Activated naive CD4-positive, alpha-beta T cell treated with anti-CD3 and anti-CD28 coated beads, Interleukin-2, amount 50 U/mL, for 24 hours (primary cell): ENCODE results near the gene TFAP2C.
"Not testable (repeated sequence)": the region's sequence is repeated elsewhere in the genome, so short reads cannot be mapped to it uniquely, and the experiment has no call there.

Source experiments
- H3K27ac Mint-ChIP-seq: one replicate; pipeline ENCODE4 v1.8.0; 2021; ENCODE audit warnings: mild to moderate bottlenecking, mixed read lengths
- H3K27me3 Mint-ChIP-seq: one replicate; pipeline ENCODE4 v1.8.0; 2021; ENCODE audit warnings: mixed read lengths
- H3K36me3 Mint-ChIP-seq: one replicate; pipeline ENCODE4 v1.8.0; 2021; ENCODE audit warnings: mixed read lengths
- H3K4me1 Mint-ChIP-seq: one replicate; pipeline ENCODE4 v1.8.0; 2021; ENCODE audit warnings: mixed read lengths
- H3K4me3 Mint-ChIP-seq: one replicate; pipeline ENCODE4 v1.8.0; 2021; ENCODE audit warnings: mild to moderate bottlenecking, mixed read lengths
- H3K9me3 Mint-ChIP-seq: one replicate; pipeline ENCODE4 v1.8.0; 2021; ENCODE audit warnings: mixed read lengths

Gene TFAP2C

GRCh38 chr20:56628015-56628872 lies 862 bp upstream of the TFAP2C start:
- H3K27ac Mint-ChIP-seq = no peak overlapping the region
- no peaks in the 10 kb centered on the region for H3K9me3 Mint-ChIP-seq

DNA sequence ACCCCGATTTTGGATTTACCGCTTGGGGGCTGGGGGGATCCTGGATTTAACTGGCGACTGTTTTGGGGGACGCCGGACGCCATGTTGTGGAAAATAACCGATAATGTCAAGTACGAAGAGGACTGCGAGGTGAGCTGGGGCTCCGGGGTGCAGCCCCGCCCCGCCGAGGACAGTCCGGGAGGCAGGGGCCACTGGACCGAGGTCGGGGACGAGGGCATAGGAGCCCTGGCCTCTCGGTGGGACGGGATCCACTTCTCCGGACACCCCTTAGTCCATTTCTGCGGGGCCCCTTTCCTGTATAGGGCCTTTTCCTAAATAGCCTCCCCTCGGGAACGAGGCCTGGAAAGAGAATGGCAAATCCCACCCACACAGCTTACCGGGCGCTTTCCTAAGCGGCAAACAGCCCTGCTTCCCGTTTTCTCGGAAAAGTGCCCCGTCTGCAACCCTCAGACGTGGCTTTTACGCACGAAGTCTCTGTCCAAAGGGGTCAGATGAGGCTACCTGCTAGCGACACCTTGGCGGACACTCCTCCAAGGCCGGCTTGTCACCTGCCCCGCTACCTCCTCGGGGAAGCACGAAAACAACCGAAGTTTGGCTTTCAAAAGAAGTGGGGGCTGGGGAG lies 469 bp downstream of the TFAP2C start:
- H3K36me3 Mint-ChIP-seq = no peaks in the 10 kb centered on the region
- no peaks in the 10 kb centered on the region for H3K9me3 Mint-ChIP-seq
- H3K27me3 Mint-ChIP-seq = peaks cover 40% of the 10 kb centered on the region
- H3K27ac Mint-ChIP-seq = no peak overlapping the region
- H3K4me1 Mint-ChIP-seq = peaks cover 16% of the 10 kb centered on the region
- H3K4me3 Mint-ChIP-seq = peak overlapping the region; percentile 51

More at GRCh38 chr20:56628015-56628872, 862 bp upstream of the TFAP2C start:
- Mint-ChIP-seq H3K27me3 (peaks cover 32% of the 10 kb centered on the region), H3K36me3 (no peaks in the 10 kb centered on the region), H3K4me1 (peaks cover 16% of the 10 kb centered on the region), H3K4me3 (peak overlapping the region; percentile 67)

DNA sequence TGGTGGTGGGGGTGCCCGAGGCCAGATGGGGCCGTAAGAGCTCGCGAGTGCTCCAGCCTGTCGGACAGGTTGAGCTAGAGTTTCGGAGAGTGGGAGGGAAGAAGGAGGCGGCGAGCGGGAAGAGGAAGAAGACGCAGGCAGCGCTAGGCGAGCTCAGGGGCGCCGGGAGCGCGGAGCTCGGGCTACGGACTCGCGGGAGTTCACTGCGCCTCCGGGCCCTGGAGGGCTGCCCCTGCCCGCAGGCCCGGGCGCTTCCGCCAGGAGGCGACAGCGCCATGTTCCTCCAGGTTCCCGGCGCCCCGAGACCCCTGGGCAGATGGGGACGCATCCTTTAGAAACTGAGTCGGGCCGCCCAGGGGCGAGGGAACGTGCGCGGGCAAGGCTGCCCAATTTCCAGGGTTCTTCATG lies 984 bp downstream of the TFAP2C start:
- Mint-ChIP-seq H3K4me1 (peaks cover 16% of the 10 kb centered on the region), H3K27me3 (peaks cover 43% of the 10 kb centered on the region), H3K36me3 (no peaks in the 10 kb centered on the region), H3K9me3 (no peaks in the 10 kb centered on the region), H3K4me3 (no peak overlapping the region), H3K27ac (no peak overlapping the region)

DNA sequence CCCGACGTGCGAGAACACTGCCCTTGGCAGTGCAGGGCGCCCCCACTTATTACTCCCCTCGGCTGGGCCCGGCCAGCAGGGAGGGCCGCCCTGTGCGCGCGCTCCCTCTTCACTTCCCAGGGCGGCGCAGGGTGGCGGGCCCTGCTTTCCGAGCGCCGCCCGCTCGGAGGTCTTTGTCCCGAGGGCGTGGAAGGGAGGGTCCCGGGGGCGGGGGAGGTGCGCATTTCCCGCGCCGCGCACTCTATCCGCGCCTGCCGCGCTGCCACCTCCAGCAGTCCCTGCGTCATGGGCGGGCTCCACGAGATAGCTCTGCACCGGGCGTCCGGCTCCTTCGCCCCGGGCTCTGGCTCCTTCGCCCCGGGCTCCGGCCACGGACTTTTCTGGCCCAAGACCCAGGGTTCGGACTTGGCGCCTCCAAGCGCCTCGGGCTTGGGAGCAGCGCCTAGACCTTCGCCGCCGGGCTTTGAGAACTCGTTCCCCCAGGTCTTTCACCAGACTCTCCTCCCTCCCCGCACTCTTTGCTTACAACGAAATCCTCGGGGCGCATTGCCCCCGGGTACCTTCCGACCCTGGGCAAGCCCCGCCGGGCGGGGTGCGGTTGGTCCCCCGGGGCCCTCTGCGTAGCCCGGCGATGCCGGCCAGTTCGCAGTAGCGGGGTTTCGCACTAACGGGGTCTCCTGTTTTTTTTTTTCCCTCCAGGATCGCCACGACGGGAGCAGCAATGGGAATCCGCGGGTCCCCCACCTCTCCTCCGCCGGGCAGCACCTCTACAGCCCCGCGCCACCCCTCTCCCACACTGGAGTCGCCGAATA lies 1.6 kb downstream of the TFAP2C start:
- Mint-ChIP-seq H3K4me3 (no peak overlapping the region), H3K4me1 (peaks cover 16% of the 10 kb centered on the region), H3K27ac (no peak overlapping the region), H3K36me3 (no peaks in the 10 kb centered on the region), H3K9me3 (no peaks in the 10 kb centered on the region), H3K27me3 (peaks cover 42% of the 10 kb centered on the region)

DNA sequence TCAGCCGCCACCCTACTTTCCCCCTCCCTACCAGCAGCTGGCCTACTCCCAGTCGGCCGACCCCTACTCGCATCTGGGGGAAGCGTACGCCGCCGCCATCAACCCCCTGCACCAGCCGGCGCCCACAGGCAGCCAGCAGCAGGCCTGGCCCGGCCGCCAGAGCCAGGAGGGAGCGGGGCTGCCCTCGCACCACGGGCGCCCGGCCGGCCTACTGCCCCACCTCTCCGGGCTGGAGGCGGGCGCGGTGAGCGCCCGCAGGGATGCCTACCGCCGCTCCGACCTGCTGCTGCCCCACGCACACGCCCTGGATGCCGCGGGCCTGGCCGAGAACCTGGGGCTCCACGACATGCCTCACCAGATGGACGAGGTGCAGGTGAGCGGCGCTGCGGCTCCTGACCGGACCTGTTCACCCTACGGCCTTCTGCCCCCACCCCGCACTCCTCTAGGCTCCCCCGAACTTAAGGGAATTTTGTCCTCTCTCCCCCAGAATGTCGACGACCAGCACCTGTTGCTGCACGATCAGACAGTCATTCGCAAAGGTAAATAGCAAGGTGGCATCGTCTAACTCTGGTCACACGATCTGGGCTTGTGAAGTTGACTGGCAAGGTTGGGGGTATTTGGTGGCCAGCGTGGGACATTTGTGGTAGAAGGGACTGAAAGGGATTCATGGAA lies 2.3 kb downstream of the TFAP2C start:
- no peak overlapping the region for H3K4me3 Mint-ChIP-seq
- no peaks in the 10 kb centered on the region for H3K36me3 Mint-ChIP-seq
- peaks cover 40% of the 10 kb centered on the region for H3K27me3 Mint-ChIP-seq
- peak overlapping the region; percentile 13 for H3K27ac Mint-ChIP-seq
- no peaks in the 10 kb centered on the region for H3K9me3 Mint-ChIP-seq
- H3K4me1 Mint-ChIP-seq = peaks cover 16% of the 10 kb centered on the region

GRCh38 chr20:56631990-56632327 lies 2.9 kb downstream of the TFAP2C start:
- Mint-ChIP-seq H3K27ac (peak overlapping the region; percentile 13), H3K36me3 (no peaks in the 10 kb centered on the region), H3K9me3 (no peaks in the 10 kb centered on the region), H3K4me1 (peaks cover 16% of the 10 kb centered on the region), H3K4me3 (no peak overlapping the region), H3K27me3 (peaks cover 40% of the 10 kb centered on the region)

- no peak overlapping the region for H3K4me3 Mint-ChIP-seq
- H3K36me3 Mint-ChIP-seq = no peaks in the 10 kb centered on the region
- H3K27ac Mint-ChIP-seq = no peak overlapping the region
- peaks cover 5% of the 10 kb centered on the region for H3K4me1 Mint-ChIP-seq
- peaks cover 32% of the 10 kb centered on the region for H3K27me3 Mint-ChIP-seq
- H3K9me3 Mint-ChIP-seq = no peaks in the 10 kb centered on the region
These were observed 5.2 kb downstream of the TFAP2C start for GRCh38 chr20:56634307-56634706.

GRCh38 chr20:56634735-56635385 lies 5.8 kb downstream of the TFAP2C start:
- Mint-ChIP-seq H3K27ac (no peak overlapping the region), H3K4me3 (no peak overlapping the region), H3K36me3 (no peaks in the 10 kb centered on the region), H3K27me3 (peaks cover 31% of the 10 kb centered on the region), H3K4me1 (peaks cover 5% of the 10 kb centered on the region), H3K9me3 (no peaks in the 10 kb centered on the region)

GRCh38 chr20:56636716-56637115 lies 7.6 kb downstream of the TFAP2C start:
- Mint-ChIP-seq H3K27me3 (peaks cover 29% of the 10 kb centered on the region), H3K4me1 (peaks cover 5% of the 10 kb centered on the region), H3K4me3 (no peak overlapping the region), H3K36me3 (no peaks in the 10 kb centered on the region), H3K9me3 (no peaks in the 10 kb centered on the region), H3K27ac (no peak overlapping the region)

DNA sequence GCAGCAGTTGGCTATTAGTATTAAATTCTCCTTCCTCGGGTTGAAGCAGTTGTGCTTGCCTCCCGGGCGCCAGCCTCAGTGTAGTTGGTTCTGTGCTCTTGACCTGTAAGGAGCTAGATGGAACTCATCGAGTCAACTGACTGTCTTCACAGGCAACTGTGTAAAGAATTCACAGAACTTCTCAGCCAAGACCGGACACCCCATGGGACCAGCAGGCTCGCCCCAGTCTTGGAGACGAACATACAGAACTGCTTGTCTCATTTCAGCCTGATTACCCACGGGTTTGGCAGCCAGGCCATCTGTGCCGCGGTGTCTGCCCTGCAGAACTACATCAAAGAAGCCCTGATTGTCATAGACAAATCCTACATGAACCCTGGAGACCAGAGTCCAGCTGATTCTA lies 8.5 kb downstream of the TFAP2C start:
- Mint-ChIP-seq H3K27ac (no peak overlapping the region), H3K4me1 (no peaks in the 10 kb centered on the region), H3K9me3 (no peaks in the 10 kb centered on the region), H3K4me3 (no peak overlapping the region), H3K36me3 (no peaks in the 10 kb centered on the region), H3K27me3 (peaks cover 26% of the 10 kb centered on the region)

- no peak overlapping the region for H3K27ac Mint-ChIP-seq
- no peaks in the 10 kb centered on the region for H3K4me1 Mint-ChIP-seq
- H3K9me3 Mint-ChIP-seq = no peaks in the 10 kb centered on the region
- no peaks in the 10 kb centered on the region for H3K36me3 Mint-ChIP-seq
- H3K27me3 Mint-ChIP-seq = peaks cover 13% of the 10 kb centered on the region
- H3K4me3 Mint-ChIP-seq = no peak overlapping the region
These were observed 17.5 kb downstream of the TFAP2C start for GRCh38 chr20:56646599-56646998.

DNA sequence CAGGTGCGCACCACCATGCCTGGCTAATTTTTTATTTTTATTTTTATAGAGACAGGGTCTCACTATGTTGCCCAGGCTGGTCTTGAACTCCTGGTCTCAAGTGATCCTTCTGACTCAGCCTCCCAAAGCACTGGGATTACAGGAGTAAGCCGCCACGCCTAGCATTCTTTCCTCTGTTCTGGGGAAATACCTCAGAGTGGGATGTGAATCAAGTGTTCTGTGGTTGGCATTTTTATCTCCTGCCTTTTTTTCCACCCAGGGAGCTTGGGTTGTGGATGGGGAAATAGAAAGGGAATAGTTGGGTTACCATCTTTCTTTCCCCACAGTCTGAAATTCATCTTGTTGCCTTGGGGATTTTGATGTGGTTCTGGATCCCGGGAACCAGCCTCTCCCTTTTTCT lies 24.1 kb downstream of the TFAP2C start:
- peaks cover 2% of the 10 kb centered on the region for H3K27me3 Mint-ChIP-seq
- no peak overlapping the region for H3K27ac Mint-ChIP-seq
- no peaks in the 10 kb centered on the region for H3K36me3 Mint-ChIP-seq
- no peaks in the 10 kb centered on the region for H3K9me3 Mint-ChIP-seq
- H3K4me3 Mint-ChIP-seq = no peak overlapping the region
- H3K4me1 Mint-ChIP-seq = no peaks in the 10 kb centered on the region

- Mint-ChIP-seq H3K27me3 (peaks cover 6% of the 10 kb centered on the region), H3K36me3 (no peaks in the 10 kb centered on the region), H3K4me3 (no peak overlapping the region), H3K27ac (no peak overlapping the region), H3K4me1 (no peaks in the 10 kb centered on the region), H3K9me3 (no peaks in the 10 kb centered on the region)
These were observed 27.5 kb downstream of the TFAP2C start for GRCh38 chr20:56656632-56657031.

DNA sequence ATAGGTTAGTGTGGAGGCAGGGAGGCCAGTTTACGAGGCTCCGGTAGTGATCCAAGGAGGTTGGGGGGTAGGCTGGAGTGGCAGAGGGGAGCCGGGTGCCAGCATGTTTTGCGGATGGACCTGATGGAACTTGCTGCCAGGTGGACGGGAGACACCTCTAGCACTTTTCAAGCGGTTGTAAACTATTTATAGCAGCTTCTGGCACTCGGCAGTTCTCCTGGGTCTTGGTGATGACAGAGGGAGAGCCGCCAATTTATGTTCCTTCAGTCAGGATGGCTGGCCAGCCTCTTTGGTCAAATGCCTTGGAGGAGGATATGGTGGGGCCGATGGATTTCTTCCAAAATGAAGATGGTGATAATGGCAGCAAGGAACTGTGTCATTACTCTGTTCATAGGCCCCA lies 28.8 kb downstream of the TFAP2C start:
- Mint-ChIP-seq H3K4me1 (no peaks in the 10 kb centered on the region), H3K36me3 (no peaks in the 10 kb centered on the region), H3K27me3 (peaks cover 6% of the 10 kb centered on the region), H3K4me3 (no peak overlapping the region), H3K9me3 (no peaks in the 10 kb centered on the region), H3K27ac (no peak overlapping the region)

DNA sequence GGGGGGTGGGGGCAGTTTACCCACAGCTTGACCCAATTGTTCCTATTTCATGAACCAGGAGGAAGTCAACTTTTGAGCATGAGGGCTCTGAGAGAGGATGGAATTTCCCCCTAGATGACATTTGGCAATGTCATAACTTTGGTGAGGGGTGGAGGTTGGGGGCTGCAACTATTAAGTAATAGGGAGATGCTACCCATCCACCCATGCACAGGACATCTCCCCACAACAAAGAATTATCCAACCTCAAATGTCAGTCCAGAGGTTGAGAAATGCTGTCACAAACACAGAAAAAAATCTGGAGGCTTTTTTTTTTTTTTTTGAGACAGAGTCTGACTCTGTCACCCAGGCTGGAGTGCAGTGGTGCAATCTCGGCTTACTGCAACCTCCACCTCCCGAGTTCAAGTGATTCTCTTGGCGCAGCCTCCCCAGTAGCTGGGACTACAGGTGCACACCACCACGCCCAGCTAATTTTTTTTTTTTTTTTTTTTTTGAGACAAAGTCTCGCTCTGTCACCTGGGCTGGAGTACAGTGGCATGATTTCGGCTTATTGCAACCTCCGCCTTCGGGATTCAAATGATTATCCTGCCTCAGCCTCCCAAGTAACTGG lies 29.3 kb downstream of the TFAP2C start:
- not testable (repeated sequence) for H3K27me3 Mint-ChIP-seq, H3K9me3 Mint-ChIP-seq, H3K4me1 Mint-ChIP-seq, H3K36me3 Mint-ChIP-seq, H3K4me3 Mint-ChIP-seq, H3K27ac Mint-ChIP-seq
